ENCODE measurements around the gene PRIMPOL.
"Not testable (repeated sequence)": the region's sequence is repeated elsewhere in the genome, so short reads cannot be mapped to it uniquely, and the experiment has no call there.

Gene PRIMPOL, protein sequence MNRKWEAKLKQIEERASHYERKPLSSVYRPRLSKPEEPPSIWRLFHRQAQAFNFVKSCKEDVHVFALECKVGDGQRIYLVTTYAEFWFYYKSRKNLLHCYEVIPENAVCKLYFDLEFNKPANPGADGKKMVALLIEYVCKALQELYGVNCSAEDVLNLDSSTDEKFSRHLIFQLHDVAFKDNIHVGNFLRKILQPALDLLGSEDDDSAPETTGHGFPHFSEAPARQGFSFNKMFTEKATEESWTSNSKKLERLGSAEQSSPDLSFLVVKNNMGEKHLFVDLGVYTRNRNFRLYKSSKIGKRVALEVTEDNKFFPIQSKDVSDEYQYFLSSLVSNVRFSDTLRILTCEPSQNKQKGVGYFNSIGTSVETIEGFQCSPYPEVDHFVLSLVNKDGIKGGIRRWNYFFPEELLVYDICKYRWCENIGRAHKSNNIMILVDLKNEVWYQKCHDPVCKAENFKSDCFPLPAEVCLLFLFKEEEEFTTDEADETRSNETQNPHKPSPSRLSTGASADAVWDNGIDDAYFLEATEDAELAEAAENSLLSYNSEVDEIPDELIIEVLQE

DNA sequence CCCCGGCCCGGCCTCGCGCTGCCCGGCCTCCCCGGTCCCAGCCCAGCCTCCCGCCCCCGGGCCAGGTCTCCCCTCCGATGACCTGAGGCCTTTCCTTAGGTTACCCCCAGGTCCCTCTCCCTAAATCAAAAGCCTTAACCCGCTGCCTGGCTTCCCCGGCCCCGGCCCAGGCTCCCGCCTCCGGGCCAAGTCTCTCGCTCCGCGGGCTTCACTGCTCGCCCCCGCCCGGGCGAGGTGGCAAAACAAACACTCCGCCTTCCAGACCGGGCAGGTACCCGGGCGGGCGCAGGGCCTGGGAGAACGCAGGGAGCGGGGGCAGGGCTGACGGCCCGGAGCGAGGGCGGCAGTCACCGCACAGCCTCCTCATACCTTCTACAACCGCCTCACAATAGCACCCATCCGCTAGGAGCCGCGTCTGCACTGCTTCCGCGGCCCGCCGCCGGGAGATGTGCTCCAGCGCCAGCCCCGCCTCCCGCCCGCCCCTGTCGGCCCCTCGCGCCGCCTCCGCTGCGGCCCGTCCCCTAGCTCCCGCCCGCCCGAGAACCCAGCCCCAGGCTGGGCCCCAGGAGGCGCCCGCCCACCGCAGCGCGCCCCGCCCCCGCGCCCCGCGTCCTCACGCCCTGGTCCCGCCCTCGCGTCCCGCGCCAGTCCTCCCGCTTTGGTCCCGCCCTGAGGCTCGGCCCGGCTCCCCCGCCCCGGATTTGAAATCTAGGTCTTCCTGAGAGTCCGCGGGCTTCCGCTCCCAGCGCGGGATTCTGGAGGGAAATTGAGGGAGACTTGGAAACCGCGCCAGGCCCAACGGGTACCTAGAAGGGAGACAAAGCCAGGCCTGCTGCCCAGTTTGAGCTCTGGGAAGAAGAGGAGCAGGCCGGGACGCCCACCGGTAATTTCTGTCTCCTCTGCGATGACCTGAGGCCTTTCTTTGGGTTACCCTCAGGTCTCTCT lies at the start of gene PRIMPOL, which contains the start of gene CASP3:
Gene PRIMPOL, plus strand, starts transcription at position 713 of the 945 bp plus-strand sequence. CDS start 7,403 bp downstream, outside the sequence.
Gene CASP3, minus strand, starts transcription at position 422 of the 945 bp plus-strand sequence. CDS start 10,994 bp downstream, outside the sequence.
- peak; percentile 96 to 98 for DNase-seq

DNA sequence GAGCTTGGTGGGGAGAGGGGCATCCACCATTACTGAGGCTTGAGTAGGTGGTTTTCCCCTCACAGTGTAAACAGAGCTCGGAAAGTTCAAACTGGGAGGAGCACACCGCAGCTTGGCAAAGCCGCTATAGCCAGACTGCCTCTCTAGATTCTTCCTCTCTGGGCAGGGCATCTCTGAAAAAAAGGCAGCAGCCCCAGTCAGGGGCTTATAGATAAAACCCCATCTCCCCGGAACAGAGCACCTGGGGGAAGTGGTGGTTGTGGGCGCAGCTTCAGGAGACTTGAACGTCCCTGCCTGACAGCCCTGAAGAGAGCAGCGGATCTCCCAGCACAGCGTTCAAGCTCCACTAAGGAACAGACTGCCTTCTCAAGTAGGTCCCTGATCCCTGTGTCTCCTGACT lies 48.6 kb upstream of the PRIMPOL start:
- DNase-seq: not testable (repeated sequence)

DNA sequence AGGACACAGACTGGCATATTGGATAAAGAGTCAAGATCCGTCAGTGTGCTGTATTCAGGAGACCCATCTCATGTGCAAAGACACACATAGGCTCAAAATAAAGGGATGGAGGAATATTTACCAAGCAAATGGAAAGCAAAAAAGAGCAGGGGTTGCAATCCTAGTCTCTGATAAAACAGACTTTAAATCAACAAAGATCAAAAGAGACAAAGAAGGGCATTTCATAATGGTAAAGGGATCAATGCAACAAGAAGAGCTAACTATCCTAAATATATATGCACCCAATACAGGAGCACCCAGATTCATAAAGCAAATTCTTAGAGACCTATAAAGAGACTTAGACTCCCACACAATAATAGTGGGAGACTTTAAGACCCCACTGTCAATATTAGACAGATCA lies 46.7 kb upstream of the PRIMPOL start:
- DNase-seq: not testable (repeated sequence)

DNA sequence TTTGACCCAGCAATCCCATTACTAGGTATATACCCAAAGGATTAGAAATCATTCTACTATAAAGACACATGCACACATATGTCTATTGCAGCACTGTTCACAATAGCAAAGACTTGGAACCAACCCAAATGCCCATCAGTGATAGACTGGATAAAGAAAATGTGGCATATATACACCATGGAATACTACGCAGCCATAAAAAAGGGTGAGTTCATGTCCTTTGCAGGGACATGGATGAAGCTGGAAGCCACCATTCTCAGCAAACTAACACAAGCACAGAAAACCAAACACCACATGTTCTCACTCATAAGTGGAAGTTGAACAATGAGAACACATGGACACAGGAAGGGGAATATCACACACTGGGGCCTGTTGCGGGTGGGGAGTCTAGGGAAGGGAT lies 42.1 kb upstream of the PRIMPOL start:
- not testable (repeated sequence) for DNase-seq

DNA sequence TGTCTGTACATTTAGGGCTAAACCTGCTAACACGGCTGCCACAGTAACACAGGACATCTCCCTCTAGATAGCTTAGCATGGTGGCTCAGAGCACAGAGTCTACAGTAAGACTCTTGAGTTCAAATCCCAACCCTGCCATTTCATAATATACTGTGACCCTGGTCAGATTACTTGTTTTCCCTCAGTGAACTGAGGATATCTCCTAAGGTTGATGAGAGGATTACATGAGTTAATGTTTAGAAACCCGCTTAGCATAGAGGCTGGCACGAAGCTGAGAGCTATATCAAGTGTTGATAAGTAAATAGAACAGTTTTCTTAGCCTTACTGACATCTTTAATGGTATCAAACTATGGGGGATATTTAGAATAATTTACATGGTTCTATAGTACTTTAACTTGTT lies 37.5 kb upstream of the PRIMPOL start:
- no peak for DNase-seq

DNA sequence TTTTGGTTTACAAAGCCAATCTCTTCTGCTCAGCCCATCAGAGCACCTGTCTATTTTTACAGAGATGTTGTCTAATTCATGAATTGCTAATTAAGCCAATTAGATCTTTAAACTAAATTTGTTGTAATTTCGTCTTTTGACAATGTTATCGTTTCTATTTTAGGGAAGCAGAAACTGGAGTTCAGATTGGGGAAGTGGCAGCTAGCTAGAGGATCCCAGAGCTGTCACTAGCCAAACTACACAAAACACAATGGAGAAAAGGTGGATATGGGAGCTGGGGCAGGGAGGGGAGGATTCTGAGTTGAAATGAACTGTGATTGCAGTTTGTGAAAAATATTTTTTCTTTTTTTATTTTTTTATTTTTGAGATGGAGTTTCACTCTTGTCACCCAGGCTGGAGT lies 36.1 kb upstream of the PRIMPOL start:
- DNase-seq: peak; percentile 22 to 41

DNA sequence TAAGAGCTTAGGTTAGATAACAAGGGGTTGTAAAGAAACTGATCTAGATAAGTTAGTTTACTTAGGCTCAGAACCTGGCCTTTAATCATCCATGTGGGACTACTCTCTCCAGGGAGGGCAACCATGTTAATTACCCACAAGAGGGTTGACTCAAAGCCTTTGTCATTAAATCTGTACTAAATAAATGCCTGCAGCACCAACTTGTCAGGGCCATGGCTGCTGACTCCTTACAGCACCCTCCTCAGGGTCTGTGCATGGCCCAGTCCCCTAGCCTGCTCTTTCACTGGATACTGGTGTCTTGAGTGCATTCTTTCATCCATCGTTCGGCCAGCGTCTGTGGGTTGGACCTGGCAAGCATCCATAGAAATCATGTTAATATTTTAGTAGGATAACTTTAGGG lies 35.0 kb upstream of the PRIMPOL start:
- DNase-seq: no peak

DNA sequence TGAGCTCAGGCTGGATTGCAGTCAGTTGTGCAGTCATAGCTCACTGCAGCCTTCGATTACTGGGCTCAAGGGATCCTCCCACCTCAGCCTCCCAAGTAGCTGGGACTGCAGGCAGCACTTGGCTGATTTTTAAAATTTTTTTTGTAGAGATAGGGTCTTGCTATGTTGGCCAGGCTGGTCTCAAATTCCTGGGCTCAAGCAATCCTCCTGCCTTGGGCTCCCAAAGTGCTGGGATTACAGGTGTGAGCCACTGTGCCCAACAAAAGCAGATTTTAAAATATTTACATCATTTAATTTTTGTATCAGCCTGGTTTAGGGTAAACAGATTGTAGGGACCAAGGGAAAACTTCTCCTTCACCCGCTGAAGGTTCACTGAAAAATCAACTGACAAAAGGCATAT lies 33.4 kb upstream of the PRIMPOL start:
- not testable (repeated sequence) for DNase-seq

DNA sequence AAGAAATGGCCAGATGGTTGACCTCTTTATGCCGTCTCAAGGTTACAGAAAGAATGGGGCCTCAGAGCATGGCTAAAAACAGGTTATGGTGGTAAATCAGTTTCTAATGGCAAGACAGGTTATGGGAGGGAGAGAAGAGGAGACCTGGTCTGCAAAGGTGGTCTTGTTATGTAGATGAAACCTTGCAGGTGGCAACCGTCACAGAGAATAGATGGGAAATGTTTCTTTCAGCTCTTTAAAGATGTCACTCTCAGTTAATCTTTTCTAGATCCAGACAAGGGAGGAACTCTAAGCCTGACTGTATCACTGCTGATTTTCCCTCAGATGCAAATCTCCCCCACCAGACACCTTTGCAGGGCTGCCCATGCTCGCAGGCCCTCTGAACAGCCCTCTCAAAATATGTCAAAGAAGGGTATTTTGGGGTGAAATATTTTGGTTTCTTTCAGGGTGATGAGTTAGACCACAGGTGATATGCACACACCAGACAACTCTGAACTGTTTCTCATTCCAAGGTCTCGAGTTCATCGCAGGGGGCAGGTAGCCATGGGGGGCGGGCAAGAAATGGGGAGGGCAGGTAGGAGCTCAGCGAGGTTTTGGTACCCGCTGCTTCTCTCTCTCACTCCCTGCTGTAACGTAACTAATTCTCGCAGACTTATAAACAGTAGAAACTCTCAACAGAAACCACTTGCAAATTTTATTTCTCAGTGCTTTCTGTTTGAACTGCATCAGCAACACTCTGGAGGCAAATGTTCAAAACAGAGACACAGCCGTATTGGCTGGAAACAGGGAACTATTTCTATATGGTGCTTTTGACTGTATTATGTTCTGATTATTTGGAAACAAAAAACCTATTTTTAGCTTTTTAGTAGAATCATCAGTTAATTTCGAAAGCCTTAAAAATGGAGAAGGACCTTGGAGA lies 32.6 kb upstream of the PRIMPOL start:
- no peak for DNase-seq

DNA sequence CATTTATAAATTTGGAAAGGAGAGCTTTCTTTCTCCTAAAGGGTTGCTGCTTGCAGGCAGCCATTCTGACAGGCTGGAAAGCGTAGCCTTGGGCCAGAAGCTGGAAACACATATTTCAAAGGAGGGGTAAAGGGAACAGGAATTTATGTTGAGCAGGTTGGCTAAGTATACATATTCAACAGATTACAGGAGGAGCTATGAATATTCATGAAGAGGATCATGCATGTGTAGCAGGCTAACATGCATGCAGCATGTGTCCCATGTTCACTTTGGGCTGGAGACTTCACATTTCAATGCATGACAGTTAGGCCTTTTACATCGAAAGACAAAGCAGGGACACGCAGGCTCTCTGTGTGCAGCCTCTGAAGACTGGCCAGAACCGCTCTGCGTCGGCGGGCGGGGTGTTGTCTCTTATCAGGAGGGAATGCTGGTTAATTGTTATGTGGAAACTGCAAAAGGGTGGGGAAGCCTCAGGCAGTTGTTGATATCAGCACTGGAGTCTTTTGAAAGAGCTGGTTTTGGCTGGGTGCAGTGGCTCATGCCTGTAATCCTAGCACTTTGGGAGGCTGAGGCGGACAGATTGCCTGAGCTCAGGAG lies 31.8 kb upstream of the PRIMPOL start:
- DNase-seq: no peak

DNA sequence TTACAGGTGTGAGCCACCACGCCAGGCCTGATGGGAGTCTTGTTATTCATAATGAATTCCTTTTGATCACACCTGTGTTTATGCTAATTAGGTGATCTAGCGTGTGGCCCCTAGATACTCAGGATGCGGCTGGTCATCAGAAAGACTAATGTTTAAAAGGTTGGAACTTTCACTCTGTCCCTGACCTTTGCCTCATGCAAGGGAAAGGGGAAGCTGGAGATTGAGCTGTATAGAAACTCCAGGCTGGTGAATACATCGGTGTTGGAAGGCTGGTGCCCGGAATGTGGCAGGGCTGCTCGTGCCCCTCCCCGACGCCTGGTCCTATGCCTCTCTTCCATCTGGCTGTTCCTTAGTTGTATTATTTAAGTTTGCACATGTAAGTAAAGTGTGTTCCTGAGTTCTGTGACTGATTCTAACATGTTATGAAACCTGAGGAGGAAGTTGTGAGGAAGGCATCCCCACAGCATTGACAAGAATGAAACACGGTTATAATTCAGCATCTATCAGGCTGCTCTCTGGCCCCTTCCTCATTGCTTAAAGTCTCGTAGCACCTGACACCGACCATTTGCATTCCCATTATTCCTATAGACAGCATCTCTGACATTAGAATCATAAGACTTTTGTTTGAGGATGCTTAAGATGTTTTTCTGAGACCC lies 29.2 kb upstream of the PRIMPOL start:
- no peak for DNase-seq

DNA sequence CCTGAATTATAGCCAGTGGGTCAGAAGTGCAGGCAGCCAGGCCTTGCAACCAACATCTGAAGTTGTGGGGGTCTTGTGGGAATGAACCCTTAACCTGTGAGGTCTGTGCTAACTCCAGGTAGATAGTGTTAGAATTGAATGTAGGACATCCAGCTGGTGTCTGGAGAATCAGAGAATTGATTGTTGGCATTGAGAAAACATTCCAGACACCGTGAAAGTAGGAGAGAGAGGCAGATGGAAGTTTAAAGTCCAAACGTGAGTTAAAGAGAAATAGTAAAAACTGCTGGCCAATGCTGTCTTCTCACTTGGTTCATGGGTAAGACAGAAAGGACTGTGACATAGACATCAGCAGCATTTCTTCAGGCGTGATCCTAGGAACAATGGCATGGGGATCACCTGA lies 28.0 kb upstream of the PRIMPOL start:
- no peak for DNase-seq

DNA sequence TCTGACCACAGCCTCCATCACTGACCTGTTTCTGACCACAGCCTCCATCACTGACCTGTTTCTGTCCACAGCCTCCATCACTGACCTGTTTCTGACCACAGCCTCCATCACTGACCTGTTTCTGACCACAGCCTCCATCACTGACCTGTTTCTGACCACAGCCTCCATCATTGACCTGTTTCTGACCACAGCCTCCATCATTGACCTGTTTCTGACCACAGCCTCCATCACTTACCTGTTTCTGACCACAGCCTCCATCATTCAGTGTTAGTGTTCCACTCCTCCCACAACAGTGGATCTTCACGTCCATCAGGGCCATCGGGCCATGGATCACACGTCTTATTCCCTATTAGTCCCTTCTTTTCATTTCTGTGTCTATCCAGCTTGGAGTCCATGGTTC lies 25.0 kb upstream of the PRIMPOL start:
- not testable (repeated sequence) for DNase-seq

DNA sequence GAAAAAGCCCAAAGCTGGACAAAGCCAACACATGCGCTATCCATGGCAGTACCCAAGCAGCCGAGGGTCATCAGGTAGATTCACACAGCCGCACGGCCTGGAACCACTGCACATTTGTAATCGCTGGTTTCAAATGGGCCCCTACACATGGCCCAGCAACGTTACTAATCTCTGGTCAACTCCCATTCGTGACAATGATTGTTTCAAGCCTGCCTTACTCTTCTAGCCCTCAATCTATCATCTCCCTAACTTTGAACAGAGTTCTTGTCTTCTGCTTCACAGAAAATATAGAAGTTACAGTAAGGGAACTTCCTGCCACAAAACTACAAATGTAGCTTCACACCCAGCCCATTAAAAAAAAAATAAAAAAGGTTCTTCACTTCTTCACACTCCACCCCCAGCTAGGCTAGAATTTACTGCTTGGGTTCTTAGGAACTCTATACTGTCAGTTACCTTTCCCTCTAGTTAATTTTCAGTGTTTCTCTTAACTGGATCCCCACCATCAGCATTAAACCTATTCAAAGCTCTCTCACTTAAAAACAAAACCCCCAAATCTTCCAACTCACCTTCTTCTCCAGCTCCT lies 24.5 kb upstream of the PRIMPOL start:
- DNase-seq: no peak

DNA sequence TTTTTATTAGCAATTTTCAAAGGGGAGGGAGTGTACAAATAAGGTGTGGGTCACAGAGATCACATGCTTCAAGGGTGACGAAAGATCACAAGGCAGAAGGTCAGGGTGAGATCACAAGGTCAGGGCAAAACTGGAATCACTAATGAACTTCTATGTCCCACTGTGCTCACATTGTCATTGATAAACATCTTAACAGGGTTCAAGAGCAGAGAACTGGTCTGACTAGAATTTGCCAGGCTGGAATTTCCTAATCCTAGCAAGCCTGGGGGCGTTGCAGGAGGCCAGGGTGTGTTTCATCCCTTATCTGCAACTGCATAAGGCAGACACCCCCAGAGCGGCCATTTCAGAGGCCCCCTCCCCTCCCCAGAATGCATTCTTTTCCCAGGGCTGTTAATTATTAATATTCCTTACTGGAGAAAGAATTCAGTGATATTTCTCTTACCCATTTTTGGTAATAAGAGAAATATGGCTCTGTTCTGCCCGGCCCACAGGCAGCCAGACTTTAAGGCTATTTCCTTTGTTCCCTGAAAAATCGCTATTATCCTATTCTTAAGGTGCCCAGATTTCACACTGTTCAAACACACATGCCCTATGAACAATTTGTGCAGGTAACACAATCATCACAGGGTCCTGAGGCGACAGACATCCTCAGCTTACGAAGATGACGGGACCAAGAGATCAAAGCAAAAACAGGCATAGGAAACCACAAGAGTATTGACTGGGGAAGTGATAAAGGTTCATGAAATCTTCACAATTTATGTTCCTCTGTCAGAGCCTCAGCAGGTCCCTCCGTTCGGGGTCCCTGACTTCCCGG lies 23.5 kb upstream of the PRIMPOL start:
- DNase-seq: not testable (repeated sequence)

DNA sequence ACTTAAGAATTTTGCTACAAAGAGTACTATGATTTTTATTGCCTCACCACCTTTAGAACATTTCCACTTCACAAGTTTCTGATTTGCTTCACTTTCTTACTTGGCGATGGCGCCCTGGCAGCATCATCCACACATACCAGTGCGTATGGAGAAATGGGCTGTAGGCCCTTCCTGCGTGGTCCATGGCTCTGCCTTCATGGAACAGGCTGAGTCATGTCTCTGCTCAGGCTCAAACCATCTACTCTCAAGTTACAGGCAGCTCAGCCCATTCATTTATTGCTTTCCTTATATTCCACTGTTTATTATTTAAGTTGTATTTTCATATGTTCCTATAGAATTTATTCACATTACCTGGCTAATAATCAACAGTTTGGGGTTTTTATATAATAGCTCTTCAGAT lies 21.4 kb upstream of the PRIMPOL start:
- no peak for DNase-seq

DNA sequence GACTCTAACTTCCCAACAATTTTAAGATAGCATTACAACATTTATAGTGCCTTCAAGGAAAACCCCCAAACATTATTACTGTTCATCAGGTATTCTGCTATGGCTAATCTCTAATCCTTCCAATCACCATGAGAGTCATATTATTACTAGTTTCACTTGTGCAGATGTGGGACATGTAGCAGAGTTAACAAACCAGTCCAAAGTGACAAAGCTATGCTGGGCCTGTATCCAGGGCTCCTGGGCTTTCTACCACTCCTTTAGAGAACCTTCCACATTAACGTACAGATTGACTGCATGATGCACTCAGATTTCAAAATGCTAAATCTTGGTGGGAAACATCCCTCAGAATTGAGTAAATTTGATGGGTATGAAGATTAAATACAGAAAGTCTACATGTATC lies 16.7 kb upstream of the PRIMPOL start:
- DNase-seq: no peak

DNA sequence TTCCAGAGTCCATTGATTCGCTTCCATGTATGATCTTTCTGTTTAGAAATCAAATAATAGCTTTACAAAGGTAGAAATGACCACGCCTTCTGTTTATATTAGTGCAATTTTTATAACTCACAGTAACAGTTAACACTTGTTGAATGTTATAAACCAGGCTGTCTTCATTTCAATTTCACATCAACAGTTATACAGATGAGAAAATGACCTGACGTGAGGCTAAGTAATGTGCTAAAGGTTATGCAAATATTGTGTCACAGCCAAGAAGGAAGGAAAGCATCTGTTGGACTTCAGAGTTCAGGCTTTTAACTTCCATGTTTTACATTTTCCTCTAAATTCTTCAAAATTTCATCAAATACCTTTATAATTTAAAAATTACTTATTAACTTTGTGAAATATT lies 14.2 kb upstream of the PRIMPOL start:
- DNase-seq: no peak

DNA sequence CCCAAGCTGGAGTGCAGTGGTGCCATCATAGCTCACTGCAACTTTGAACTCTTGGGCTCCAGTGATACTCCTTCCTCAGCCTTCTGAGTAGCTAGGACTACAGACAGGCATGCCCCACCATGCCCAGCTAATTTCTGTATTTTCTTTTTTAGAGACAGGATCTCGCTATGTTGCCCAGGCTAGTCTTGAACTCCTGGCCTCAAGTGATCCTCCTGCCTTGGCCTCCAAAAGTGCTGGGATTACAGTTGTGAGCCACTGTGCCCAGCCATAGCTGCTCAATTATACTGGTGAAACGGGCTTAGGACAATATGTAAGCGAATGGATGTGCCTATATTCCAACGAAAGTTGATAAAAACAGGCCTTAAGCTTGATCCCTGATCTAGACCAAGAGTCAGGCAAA lies 13.4 kb upstream of the PRIMPOL start:
- no peak for DNase-seq

DNA sequence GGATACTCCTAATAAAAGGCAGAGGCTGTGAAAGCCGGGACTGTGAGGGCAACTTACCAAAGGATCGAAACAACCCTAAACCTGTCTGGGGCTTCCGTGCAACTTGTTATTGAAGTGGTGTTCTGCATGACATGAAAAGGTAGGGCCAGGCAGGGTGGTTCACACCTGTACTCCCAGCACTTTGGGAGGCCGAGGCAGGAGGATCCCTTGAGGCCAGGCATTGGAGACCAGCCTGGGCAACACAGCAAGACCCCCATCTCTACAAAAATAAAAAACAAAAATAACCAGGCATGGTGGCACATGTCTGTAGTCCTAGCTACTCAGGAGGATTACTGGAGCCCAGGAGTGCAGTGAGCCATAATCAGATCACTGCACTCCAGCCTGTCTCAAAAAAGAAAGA lies 12.6 kb upstream of the PRIMPOL start:
- no peak for DNase-seq
